ENCODE measurements around the gene POLR2J3.
"Not testable (repeated sequence)": the region's sequence is repeated elsewhere in the genome, so short reads cannot be mapped to it uniquely, and the experiment has no call there.

The POLR2J3 gene

GRCh38 chr7:102599699-102600098, 27.3 kb upstream of the POLR2J3 start:
- H3K36me3 Mint-ChIP-seq; H3K27ac Mint-ChIP-seq; DNase-seq (ENCODE audit: low spot score in 2 of 2); H3K9me3 Mint-ChIP-seq; H3K4me3 Mint-ChIP-seq; H3K4me1 Mint-ChIP-seq; ATAC-seq: not testable (repeated sequence)

DNA sequence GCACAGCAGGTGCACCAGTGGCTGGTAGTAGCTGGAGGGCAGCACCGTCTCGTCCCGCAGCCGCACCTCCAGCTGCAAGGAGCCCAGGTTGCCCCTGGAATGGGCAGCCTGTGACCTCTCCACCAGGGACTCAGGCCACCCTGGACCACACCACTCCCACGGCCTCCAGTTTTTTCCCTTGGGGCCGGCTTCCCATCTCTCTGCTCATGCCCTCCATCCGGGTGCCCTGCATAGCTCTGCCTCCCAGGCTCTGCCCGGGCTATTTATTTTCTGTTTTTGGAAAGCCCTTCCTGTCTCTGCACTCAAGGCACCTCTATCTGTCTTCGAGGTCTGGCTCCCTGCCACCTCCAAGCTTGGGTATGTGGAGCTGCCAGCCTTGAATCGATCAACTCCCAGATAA, 23.7 kb upstream of the POLR2J3 start:
- ATAC-seq, H3K36me3 Mint-ChIP-seq, H3K27ac Mint-ChIP-seq, H3K4me3 Mint-ChIP-seq, H3K4me1 Mint-ChIP-seq, H3K9me3 Mint-ChIP-seq: not testable (repeated sequence)
- DNase-seq (ENCODE audit: low spot score in 2 of 2), result peak in 1 of 2 donors; percentile 45

- not testable (repeated sequence) for H3K9me3 Mint-ChIP-seq; H3K36me3 Mint-ChIP-seq; H3K27ac Mint-ChIP-seq; DNase-seq (ENCODE audit: low spot score in 2 of 2); H3K4me3 Mint-ChIP-seq; H3K4me1 Mint-ChIP-seq
- ATAC-seq, result peak; percentile 76
Measured at GRCh38 chr7:102593637-102594334, 21.4 kb upstream of the POLR2J3 start.

DNA sequence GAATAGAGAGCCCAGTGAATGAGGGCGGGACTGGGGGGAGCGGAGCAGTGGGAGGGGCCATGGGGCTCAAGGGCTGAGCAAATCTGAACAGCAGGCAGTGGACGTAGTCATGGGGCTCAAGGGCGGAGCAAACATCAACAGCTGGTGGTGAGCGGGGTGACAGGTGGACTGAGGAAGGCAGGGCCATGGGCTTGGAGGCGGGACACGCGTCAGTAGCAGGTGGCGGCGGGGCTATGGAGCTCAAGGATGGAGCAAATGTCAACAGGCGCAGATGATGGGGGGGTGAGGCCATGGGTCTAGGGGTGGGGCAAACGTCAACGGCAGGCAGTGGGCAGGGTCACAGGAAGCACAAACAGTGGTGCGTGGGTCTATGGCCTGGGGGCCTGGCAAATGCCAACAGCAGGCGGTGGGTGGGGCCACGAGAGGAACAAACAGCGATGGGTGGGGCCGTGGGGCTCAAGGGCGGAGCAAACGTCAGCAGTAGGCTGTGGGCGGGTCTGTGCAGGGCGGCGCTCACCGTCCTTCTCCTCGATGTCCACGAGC, 20.2 kb upstream of the POLR2J3 start:
- H3K4me3 Mint-ChIP-seq, H3K36me3 Mint-ChIP-seq, H3K4me1 Mint-ChIP-seq, H3K27ac Mint-ChIP-seq, H3K9me3 Mint-ChIP-seq: not testable (repeated sequence)
- ATAC-seq, result peak; percentile 71
- peak in 1 of 2 donors; percentile 70 for DNase-seq (ENCODE audit: low spot score in 2 of 2)

DNA sequence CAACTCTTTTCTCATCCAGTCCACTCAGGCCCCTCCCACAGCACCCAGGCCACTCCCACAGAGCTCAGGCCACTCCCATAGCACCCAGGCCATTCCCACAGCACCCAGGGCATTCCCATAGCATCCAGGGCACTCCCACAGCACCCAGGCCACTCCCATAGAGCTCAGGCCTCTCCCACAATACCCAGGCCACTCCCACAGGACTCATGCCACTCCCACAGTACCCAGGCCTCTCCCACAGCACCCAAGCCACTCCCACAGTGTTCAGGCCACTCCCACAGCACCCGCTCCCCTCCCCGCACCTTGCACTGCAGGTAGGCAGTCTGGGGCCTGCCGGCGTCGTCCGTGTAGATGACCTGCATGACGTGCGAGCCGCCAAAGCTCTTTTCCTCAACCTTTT, 17.5 kb upstream of the POLR2J3 start:
- not testable (repeated sequence) for H3K36me3 Mint-ChIP-seq; H3K9me3 Mint-ChIP-seq; DNase-seq (ENCODE audit: low spot score in 2 of 2); H3K4me1 Mint-ChIP-seq; H3K27ac Mint-ChIP-seq; H3K4me3 Mint-ChIP-seq
- peak; percentile 60 for ATAC-seq

DNA sequence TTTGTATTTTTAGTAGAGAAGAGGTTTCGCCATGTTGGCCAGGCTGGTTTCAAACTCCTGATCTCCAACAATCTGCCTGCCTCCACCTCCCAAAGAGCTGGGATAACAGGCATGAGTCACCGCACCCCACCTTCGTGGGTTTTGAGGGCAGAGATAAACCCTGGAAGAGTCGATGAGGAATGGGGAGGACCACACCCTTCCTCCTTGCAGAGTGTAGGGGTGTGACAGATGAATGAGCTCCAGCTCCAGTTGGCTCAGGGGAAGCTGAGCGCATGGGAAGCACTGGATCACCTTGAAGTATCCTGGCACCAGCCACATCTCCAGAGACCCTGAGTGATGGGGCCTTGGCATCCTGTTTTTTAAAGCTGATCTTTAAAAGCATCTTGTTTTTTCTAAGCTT, 11.1 kb upstream of the POLR2J3 start:
- ATAC-seq; H3K9me3 Mint-ChIP-seq; DNase-seq (ENCODE audit: low spot score in 2 of 2); H3K27ac Mint-ChIP-seq; H3K4me1 Mint-ChIP-seq; H3K36me3 Mint-ChIP-seq; H3K4me3 Mint-ChIP-seq: not testable (repeated sequence)

- not testable (repeated sequence) for ATAC-seq; H3K36me3 Mint-ChIP-seq; H3K9me3 Mint-ChIP-seq; H3K4me3 Mint-ChIP-seq; H3K27ac Mint-ChIP-seq; H3K4me1 Mint-ChIP-seq; DNase-seq (ENCODE audit: low spot score in 2 of 2)
Measured at GRCh38 chr7:102581722-102582121, 9.3 kb upstream of the POLR2J3 start.

- ATAC-seq (peak; percentile 20), DNase-seq (ENCODE audit: low spot score in 2 of 2) (peak in 1 of 2 donors; percentile 64)
- H3K4me3 Mint-ChIP-seq, H3K27ac Mint-ChIP-seq, H3K36me3 Mint-ChIP-seq, H3K9me3 Mint-ChIP-seq, H3K4me1 Mint-ChIP-seq: not testable (repeated sequence)
Measured at GRCh38 chr7:102578486-102578885, 6.1 kb upstream of the POLR2J3 start.

DNA sequence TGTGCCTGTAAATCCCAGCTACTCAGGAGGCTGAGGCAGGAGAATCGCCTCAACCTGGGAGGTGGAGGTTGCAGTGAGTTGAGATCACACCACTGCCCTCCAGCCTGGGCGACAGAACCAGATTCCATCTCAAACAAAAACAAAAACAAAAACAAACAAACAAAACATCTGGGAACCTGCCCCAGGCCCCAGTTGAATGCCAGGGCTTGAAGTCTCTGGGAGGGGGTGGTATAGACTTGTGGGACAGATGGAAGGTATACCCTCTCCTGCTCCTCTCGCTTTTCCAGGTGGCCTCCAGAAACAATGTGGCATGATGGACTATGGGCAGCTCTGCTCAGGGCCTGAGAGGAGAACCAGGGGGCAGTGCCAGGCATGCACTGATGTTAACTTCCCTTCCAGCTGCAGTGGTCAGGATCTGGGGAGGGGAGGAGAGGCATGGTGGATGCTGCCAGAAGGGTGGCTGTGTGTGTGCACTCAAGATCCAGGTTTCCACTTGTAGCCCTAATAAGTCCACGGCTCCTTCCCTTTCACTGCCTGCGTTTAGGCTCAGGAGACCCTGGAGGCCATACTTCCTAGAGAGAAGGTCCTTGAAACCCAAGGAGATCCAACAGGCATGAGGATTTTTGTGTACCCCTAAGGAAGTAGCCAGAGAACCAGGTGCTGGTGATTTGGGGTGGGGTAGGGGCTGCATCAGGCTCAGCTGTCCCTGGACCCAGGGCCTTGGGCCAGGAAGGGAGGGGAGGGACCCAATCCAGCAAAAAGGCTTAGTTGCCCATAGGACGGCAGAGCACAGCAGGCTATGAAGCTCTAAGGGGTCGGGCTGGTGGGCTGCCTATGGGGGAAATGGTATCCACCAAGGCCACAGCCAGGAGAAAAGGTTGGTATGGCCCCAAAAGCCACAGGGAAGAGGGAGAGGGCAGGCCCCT, 5.2 kb upstream of the POLR2J3 start:
- H3K9me3 Mint-ChIP-seq, H3K4me1 Mint-ChIP-seq, H3K4me3 Mint-ChIP-seq, H3K27ac Mint-ChIP-seq, H3K36me3 Mint-ChIP-seq: not testable (repeated sequence)
- ATAC-seq (peak; percentile 9), DNase-seq (ENCODE audit: low spot score in 2 of 2) (peak in 1 of 2 donors; percentile 68)

DNA sequence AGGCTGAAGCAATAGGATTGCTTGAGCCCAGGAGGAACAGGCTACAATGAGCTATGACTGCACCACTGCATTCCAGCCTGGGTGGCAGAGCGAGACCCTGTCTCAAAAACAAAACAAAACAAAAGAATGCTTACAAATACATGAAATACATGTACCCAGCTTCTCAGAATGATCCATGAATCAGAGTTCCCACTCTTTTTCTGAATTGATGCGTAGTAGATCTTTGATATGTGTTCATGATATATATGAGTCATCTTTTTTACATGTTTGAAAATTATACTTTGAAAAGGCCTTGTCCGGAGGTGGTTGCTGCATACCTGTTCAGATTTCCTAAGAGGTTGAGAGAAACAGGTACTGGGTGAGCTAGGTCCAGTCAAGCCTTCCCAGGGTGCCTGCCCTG, 4.0 kb upstream of the POLR2J3 start:
- not testable (repeated sequence) for DNase-seq (ENCODE audit: low spot score in 2 of 2); ATAC-seq; H3K4me3 Mint-ChIP-seq; H3K27ac Mint-ChIP-seq; H3K36me3 Mint-ChIP-seq; H3K9me3 Mint-ChIP-seq; H3K4me1 Mint-ChIP-seq

- not testable (repeated sequence) for ATAC-seq; H3K27ac Mint-ChIP-seq; H3K4me3 Mint-ChIP-seq; DNase-seq (ENCODE audit: low spot score in 2 of 2); H3K4me1 Mint-ChIP-seq; H3K9me3 Mint-ChIP-seq; H3K36me3 Mint-ChIP-seq
Measured at GRCh38 chr7:102574607-102575006, 2.2 kb upstream of the POLR2J3 start.

GRCh38 chr7:102568620-102569019, 3.8 kb downstream of the POLR2J3 start:
- not testable (repeated sequence) for H3K4me3 Mint-ChIP-seq, H3K27ac Mint-ChIP-seq, ATAC-seq, H3K4me1 Mint-ChIP-seq, H3K9me3 Mint-ChIP-seq
- peak in 1 of 2 donors; percentile 50 for DNase-seq (ENCODE audit: low spot score in 2 of 2)
- peaks cover 14% of the 10 kb centered on the region for H3K36me3 Mint-ChIP-seq

DNA sequence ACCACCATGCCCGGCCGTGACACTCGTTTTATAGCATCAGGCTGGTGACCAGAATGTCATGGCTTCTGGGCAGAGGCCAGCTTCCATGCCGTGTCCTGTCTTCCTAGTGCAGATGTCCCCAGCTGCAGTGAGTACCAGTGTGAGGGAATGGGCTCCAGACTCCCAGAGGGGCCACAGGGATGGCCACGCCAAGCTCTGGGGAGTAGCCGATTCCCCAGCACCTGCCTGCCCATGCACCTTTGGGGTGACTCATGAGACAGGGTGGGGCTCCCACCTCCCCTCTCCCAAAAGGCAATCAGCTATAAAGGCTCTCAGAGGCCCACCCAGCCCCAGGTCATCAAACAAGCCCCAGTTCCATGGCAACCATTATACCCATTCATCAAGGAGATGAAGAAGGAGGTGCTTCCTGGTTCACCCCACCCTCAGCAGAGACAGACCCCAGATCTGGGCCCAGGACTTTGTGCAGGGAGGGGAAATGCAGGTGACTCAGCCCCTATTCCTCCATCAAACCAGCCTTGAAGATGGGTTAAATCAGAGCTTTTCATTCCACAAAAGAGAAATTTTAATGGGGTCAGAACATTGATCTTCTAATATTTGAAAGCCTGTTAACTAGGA, 21.5 kb downstream of the POLR2J3 start, which contains the start of gene SPDYE2:
Gene SPDYE2 (plus strand): TSS at position 419 of the 615 bp plus-strand sequence. CDS start 2,030 bp downstream, outside the sequence.
- not testable (repeated sequence) for H3K4me1 Mint-ChIP-seq, ATAC-seq, H3K9me3 Mint-ChIP-seq, H3K4me3 Mint-ChIP-seq, H3K36me3 Mint-ChIP-seq, H3K27ac Mint-ChIP-seq
- peak in 1 of 2 donors; percentile 42 for DNase-seq (ENCODE audit: low spot score in 2 of 2)

DNA sequence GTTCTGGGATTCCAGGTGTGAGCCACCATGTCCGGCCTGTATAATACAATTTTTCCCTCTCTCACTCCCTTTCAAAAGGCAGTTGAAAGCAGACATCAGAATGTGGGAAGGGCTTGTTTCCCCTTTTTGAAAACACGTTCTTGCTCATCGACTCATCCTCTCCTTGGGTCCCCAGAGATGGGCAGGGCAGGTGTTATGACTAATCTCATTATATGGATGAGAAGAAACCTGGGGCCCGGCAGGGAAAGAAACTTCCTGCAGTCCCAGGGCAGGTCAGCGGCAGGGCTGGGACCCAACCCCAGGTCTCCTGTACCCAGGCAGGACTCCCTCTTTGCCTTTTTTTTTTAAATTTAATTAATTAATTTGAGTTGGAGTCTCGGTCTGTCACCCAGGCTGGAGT, 26.0 kb downstream of the POLR2J3 start:
- H3K4me3 Mint-ChIP-seq, H3K27ac Mint-ChIP-seq, H3K36me3 Mint-ChIP-seq, H3K9me3 Mint-ChIP-seq, H3K4me1 Mint-ChIP-seq: not testable (repeated sequence)
- ATAC-seq (peak; percentile 46), DNase-seq (ENCODE audit: low spot score in 2 of 2) (peak in 1 of 2 donors; percentile 47)

GRCh38 chr7:102545288-102545687, 27.1 kb downstream of the POLR2J3 start:
- H3K4me1 Mint-ChIP-seq, ATAC-seq, H3K36me3 Mint-ChIP-seq, H3K9me3 Mint-ChIP-seq, H3K4me3 Mint-ChIP-seq, H3K27ac Mint-ChIP-seq: not testable (repeated sequence)
- peak in 1 of 2 donors; percentile 63 for DNase-seq (ENCODE audit: low spot score in 2 of 2)
